ENCODE results near the gene MGRN1. TPM values are rescaled to one million over a fixed set of nuclear protein-coding genes. Genes with fewer than 3 reads are reported as not detected.
A peak's percentile ranks its signal among the peaks of the same experiment; 100 is the strongest.

Gene MGRN1
- total and polyA plus RNA-seq, 2 donors from 2014 or later = 19.7 to 90.8 TPM

- TF ChIP-seq, protein P1, sequence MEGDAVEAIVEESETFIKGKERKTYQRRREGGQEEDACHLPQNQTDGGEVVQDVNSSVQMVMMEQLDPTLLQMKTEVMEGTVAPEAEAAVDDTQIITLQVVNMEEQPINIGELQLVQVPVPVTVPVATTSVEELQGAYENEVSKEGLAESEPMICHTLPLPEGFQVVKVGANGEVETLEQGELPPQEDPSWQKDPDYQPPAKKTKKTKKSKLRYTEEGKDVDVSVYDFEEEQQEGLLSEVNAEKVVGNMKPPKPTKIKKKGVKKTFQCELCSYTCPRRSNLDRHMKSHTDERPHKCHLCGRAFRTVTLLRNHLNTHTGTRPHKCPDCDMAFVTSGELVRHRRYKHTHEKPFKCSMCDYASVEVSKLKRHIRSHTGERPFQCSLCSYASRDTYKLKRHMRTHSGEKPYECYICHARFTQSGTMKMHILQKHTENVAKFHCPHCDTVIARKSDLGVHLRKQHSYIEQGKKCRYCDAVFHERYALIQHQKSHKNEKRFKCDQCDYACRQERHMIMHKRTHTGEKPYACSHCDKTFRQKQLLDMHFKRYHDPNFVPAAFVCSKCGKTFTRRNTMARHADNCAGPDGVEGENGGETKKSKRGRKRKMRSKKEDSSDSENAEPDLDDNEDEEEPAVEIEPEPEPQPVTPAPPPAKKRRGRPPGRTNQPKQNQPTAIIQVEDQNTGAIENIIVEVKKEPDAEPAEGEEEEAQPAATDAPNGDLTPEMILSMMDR (IDR thresholded peaks at IDR 0.05; ENCODE audit: borderline replicate concordance, extremely low read depth, insufficient read depth) = no peak
- intact Hi-C loops (cut with DNase I) = no loop called here
- Histone ChIP-seq H3K27ac (ENCODE audit: low read depth in 2 of 2, low read length in 2 of 2) (no peak overlapping the region), H3K36me3 (ENCODE audit: control insufficient read depth in 2 of 3, insufficient read depth in 3 of 3, low read length in 3 of 3) (peaks cover 0 to 8% (median 7%) of the 10 kb centered on the region in 3 donors), H3K4me1 (ENCODE audit: control insufficient read depth in 2 of 3, insufficient read depth in 2 of 3, low read depth in 1 of 3, low read length in 3 of 3) (peaks cover 0 to 7% (median 6%) of the 10 kb centered on the region in 3 donors), H3K4me3 (ENCODE audit: low read length in 3 of 3) (peak overlapping the region; percentile 62 to 97 (median 91)), H3K27me3 (ENCODE audit: control insufficient read depth, insufficient read depth, low read length) (no peaks in the 10 kb centered on the region), H3K9ac (ENCODE audit: low read length in 3 of 3) (peak overlapping the region; percentile 42 to 69 (median 58)), H3K9me3 (ENCODE audit: control insufficient read depth in 2 of 3, insufficient read depth in 1 of 3, low read length in 3 of 3) (no peaks in the 10 kb centered on the region)
- DNase-seq (peak in 3 of 5 donors; percentile 13 to 34 (median 14)), FAIRE-seq (no peak)
These were observed 108.7 kb downstream of the MGRN1 start for GRCh38 chr16:4733211-4733742.

DNA sequence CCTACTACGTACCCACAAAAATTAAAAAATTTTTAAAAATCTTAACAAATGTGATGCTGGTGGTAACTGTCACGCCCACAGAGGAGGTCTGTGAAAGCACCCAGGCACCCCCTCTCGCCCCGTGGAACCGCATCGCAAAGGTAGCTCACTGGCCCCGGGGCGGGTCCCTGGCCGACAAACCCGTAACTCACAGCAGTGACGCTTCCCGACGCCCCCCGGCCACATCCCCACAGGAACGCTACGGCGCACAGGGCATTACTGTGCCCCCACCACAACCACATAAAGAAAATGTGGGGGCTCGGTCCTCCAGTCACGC, 109.1 kb downstream of the MGRN1 start:
- no peak for DNase-seq
- Histone ChIP-seq H3K36me3 (ENCODE audit: control insufficient read depth in 2 of 3, insufficient read depth in 3 of 3, low read length in 3 of 3) (peaks cover 0 to 3% (median 3%) of the 10 kb centered on the region in 3 donors), H3K9ac (ENCODE audit: low read length in 3 of 3) (peak overlapping the region; percentile 42 to 69 (median 58)), H3K27me3 (ENCODE audit: control insufficient read depth, insufficient read depth, low read length) (no peaks in the 10 kb centered on the region), H3K4me3 (ENCODE audit: low read length in 3 of 3) (peak overlapping the region; percentile 62 to 97 (median 91)), H3K27ac (ENCODE audit: low read depth in 2 of 2, low read length in 2 of 2) (peak overlapping the region; percentile 78 to 82), H3K9me3 (ENCODE audit: control insufficient read depth in 2 of 3, insufficient read depth in 1 of 3, low read length in 3 of 3) (no peaks in the 10 kb centered on the region), H3K4me1 (ENCODE audit: control insufficient read depth in 2 of 3, insufficient read depth in 2 of 3, low read depth in 1 of 3, low read length in 3 of 3) (peaks cover 0 to 7% (median 6%) of the 10 kb centered on the region in 3 donors)
- TF ChIP-seq, protein P1 (IDR thresholded peaks at IDR 0.05; ENCODE audit: borderline replicate concordance, extremely low read depth, insufficient read depth) = no peak
- intact Hi-C loops (cut with DNase I) = no loop called here
- FAIRE-seq = no peak

DNA sequence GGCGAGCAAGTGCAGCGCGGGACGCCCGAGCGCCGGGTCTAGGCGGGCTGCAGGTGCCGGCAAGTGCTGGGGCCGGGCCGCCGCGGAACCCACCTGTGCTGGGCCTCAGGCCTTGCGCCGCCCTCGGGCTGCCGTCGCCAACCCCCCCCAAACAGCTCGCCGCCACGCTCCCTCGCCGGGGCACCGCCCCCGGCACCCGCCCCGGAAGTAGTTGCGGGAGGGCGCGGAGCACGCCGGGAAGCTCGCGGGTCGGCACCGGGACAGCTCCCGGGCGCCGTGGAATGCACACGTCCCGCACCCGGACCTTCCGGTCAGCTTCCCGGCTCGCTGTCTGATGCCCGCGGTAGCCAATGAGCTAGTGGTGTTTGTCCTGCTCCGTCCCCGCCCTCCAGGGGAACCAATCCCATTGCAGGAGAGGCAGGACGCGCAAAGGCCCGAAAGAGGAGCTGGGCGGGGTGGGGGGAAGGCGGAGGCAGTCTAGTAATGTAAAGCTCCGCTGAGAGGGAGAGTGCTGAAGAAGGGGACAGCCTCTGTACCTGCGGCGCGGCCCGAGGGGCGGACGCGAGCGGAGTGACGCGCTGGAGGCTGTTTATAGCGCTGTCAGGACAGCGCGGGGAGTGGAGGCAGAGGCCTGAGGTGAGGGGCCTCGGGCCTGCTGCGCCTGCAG, 109.6 kb downstream of the MGRN1 start, which contains the start of the genes ANKS3 and DNAAF8:
ANKS3 (minus strand) TSS at position 209 of the 667 bp plus-strand sequence. CDS start 4,122 bp downstream, outside the sequence.
DNAAF8 (plus strand) TSS at position 475 of the 667 bp plus-strand sequence. CDS start 1,978 bp downstream, outside the sequence.
- Histone ChIP-seq H3K9me3 (ENCODE audit: control insufficient read depth in 2 of 3, insufficient read depth in 1 of 3, low read length in 3 of 3) (no peaks in the 10 kb centered on the region), H3K27ac (ENCODE audit: low read depth in 2 of 2, low read length in 2 of 2) (peak within 1 kb of the TSS; percentile 78 to 82), H3K27me3 (ENCODE audit: control insufficient read depth, insufficient read depth, low read length) (no peaks in the 10 kb centered on the region), H3K36me3 (ENCODE audit: control insufficient read depth in 2 of 3, insufficient read depth in 3 of 3, low read length in 3 of 3) (no peaks in the 10 kb centered on the region), H3K9ac (ENCODE audit: low read length in 3 of 3) (peak within 1 kb of the TSS; percentile 59 to 69 (median 59)), H3K4me3 (ENCODE audit: low read length in 3 of 3) (peak within 1 kb of the TSS; percentile 83 to 97 (median 91)), H3K4me1 (ENCODE audit: control insufficient read depth in 2 of 3, insufficient read depth in 2 of 3, low read depth in 1 of 3, low read length in 3 of 3) (peaks cover 0 to 7% (median 6%) of the 10 kb centered on the region in 3 donors)
- TF ChIP-seq, protein P1 (IDR thresholded peaks at IDR 0.05; ENCODE audit: borderline replicate concordance, extremely low read depth, insufficient read depth) = no peak
- DNase-seq (peak; percentile 96 to 98 (median 97)), FAIRE-seq (peak; percentile 73)
- intact Hi-C loops (cut with DNase I) = no loop called here

Data from kidney (tissue), 14 donors.